AML-193 (cell line): ENCODE results near the gene ATP1A2.

Source experiments
- DNase-seq, 2 experiments: peaks; one replicate each; lab custom pipeline; 2025; lab: John Stamatoyannopoulos, UW

Gene ATP1A2

GRCh38 chr1:160171980-160172379 is 56.4 kb downstream of the ATP1A2 start:
- no peak for DNase-seq

DNA sequence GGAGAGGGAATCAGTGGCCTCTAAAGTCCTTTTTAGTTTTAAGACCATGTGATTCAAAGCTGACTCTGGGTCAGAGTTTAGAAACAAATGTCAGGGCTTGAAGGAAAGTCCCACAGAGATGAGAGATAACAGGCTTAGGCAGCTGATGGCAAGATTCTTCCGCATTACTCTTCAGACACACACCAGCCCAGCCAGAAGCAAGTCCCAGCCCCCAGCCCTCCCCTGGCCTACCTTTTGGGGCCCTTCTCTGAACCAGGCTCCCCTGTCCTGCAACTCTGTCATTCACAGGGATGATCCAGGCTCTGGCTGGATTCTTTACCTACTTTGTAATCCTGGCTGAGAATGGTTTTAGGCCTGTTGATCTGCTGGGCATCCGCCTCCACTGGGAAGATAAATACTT is 61.7 kb downstream of the ATP1A2 start:
- DNase-seq = no peak

DNA sequence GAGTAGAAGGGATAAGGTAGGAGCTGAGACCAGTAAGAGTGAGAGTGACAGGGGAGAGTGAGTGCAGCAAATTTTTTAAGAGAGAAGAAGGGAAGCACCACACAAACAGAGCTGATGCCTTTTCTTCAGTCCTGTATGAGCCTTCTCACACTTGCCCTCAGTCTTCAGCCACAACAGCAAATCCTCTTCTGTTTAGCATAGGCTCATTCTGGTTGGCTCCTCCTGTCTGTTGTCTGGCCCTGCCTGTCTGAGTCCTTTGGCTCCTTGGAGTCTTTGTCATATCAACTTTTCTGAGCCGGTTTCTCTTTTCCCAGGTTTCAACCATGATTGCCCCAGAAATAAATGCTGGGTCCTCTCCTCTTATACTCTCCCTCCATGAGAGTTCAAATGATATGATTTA is 62.1 kb downstream of the ATP1A2 start:
- DNase-seq = no peak

GRCh38 chr1:160178731-160179130 is 63.2 kb downstream of the ATP1A2 start:
- no peak for DNase-seq

DNA sequence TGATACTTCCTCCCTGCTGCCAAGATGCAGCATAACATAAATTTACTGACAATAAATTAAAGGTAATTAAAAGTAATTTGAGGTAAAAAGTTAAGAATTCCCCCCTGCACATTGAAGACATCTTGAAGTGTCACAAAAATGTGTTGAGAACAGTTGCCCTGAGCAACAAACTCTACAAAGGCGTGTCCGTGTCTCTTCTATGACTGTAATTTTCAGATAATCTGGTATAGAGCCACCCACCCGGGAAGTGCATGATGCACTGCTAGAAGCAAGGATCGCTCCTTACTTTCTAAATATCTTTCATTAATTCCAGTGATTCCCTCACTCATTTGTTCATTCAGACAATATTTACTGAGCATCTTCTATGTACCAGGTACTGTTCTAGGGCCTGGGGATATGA is 63.8 kb downstream of the ATP1A2 start:
- DNase-seq = no peak

DNA sequence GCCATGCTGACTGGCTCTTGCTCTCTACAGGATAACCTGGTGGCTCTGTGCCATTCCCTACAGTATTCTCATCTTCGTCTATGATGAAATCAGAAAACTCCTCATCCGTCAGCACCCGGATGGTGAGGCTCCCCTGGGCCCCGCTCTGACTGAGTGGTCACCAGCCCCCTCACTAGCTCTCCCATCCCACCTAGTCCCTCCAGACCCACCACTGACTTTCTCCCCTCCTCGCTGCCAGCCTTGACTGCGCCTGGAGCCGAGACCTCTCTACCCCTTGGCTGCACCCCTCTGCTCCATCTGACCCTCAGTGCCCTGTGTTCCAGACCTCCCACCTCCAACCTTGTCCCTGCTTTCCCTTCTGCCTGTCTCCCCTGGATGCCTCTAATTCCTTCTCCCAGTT is 70.7 kb downstream of the ATP1A2 start:
- DNase-seq = no peak

DNA sequence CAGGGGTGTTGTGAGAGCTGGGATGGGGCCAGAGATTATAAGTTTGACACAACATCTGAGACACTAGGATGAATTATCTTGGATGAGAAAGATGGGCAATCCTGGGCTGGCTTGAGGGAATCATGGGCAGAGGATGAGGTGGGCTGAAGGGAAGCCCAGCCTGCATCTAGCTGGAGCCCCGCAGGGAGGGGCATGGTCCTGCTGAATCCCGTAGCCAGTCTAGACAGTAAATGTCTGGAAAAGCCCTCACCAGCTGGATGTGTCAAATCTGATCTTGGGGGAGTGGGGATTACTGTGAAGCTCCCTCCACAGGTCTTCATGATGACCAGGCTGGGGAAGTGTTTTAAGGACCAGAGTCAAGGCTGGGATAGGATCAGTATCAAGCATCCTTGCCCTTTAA is 71.2 kb downstream of the ATP1A2 start:
- no peak for DNase-seq

- DNase-seq = no peak
Measured at GRCh38 chr1:160187407-160187806, 71.8 kb downstream of the ATP1A2 start.

DNA sequence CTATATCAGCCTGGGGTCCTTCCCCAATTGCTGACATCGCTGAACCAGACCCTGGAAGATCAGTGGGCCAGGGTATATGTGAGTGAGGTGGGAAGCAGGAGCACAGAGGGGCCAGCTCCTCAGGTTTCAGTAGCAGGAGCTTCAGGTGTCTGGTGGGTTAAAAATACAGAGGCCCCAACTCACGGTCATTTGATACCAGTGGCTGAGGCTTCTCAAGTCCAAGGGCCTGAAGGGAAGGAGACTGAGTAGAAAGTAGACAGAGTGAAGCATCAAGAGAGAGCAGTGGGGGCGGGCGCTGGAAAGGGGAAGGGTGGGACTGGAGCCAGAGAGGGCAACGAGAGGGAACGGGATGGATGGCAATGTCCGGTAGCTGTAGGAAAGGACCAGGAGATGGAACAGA is 72.8 kb downstream of the ATP1A2 start:
- DNase-seq = no peak

DNA sequence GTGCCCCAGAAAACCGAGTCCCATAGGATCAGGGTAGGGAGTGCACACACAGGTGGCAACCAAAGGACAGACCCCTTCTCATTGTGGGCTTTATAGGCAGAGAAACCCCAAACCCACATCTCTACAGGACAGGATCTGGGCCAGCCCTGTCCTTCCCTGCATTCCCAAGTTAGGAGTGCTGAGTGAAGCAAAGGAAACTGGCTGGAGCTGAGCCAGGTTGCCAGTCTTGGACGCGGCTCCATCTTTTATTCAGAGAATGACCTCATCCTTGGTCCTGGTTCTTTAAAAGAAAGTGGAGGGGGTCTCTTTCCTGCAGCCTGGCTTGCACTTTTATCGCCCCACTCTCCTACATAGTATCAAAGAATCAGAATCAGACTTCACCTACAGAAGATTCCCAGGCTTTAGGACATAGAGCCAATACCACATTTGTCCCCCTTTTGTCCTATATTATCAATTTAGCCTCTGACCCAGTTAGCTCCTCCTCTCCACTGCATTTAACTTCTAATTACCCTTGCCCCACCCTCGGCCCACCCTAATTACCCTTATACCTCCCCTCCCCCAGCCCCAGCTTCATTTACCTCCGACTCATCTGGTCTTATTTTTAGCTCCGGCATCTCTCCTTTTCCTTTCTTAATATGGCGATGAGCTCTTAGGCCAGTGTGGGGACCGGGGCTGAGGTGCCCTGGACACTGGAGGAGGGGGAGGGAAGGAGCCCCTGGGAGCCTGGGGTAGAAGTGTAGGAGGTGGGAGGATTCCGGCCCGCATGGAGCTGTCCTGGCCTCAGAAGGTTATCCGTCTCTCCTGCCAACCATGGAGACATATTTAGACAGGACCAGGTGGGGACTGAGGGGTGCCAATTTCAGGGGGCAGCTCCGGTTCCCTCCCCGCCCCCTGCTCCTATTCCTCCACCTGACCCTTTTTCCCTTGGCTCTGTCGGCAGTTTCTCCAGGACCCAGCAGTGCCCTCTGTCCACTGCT is 74.4 kb downstream of the ATP1A2 start, which contains the start of gene CASQ1:
CASQ1 (plus strand) TSS at position 927 of the 977 bp plus-strand sequence. CDS start 177 bp downstream, outside the sequence.
- no peak for DNase-seq

GRCh38 chr1:160191756-160192155 is 76.2 kb downstream of the ATP1A2 start:
- no peak for DNase-seq

- DNase-seq = no peak
Measured at GRCh38 chr1:160192234-160192633, 76.7 kb downstream of the ATP1A2 start.
